Pancreas (tissue), 10 donors: Measurements from ENCODE around the gene PKP4. TPM values are rescaled to one million over a fixed set of nuclear protein-coding genes. Genes with fewer than 3 reads are reported as not detected.

Source experiments
- ATAC-seq, 4 donors: fragments of 200-7000 bp; cut with Tn5 transposase; one replicate each; pipeline versions ENCODE4 v1.8.0 to v1.9.1; 2020; ENCODE audit warnings: mild to moderate bottlenecking in 4 of 4, moderate library complexity in 4 of 4
- DNase-seq, 6 donors: peaks; one replicate each; pipeline ENCODE4 v3.0.0-alpha.2; 2020
- FAIRE-seq: peaks from 2 replicates; lab custom pipeline; 2012; peaks lifted over from hg19 to GRCh38; lab: Jason Lieb, UNC
- H3K27ac ChIP-seq, 4 donors: fragments of 200-600 bp; sonication (generic); 1 replicate in 3 of 4; 2 replicates in 1 of 4; pipeline versions ENCODE4 v1.5.0 to v1.8.0; 2020
- H3K27me3 ChIP-seq, 4 donors: fragments of 200-600 bp; one replicate each; pipeline ENCODE4 v1.8.0; 2021
- H3K36me3 ChIP-seq, 3 donors: fragments of 200-600 bp; sonication (generic) in 1 of 3; one replicate each; pipeline versions ENCODE4 v1.5.0 to v1.8.0; 2020 to 2021
- H3K4me1 ChIP-seq, 3 donors: fragments of 200-600 bp; one replicate each; pipeline ENCODE4 v1.8.0; 2021
- H3K4me3 ChIP-seq, 4 donors: fragments of 200-600 bp; sonication (generic) in 2 of 4; one replicate each; pipeline versions ENCODE4 v1.5.0 to v1.8.0; 2020 to 2021
- H3K9me3 ChIP-seq, 4 donors: fragments of 200-600 bp; one replicate each; pipeline ENCODE4 v1.8.0; 2021
- WGBS, 2 donors: extraction: QIAGEN DNeasy Blood & Tissue Kit; methylation state at CpG; one replicate each; pipeline ENCODE4 v1.1.7; 2013; 5-methylcytosine and 5-hydroxymethylcytosine counted together
- intact Hi-C, 3 donors: fragments of 100-400 bp; cut with DNase I; formaldehyde crosslinking; loops; one replicate each; pipeline versions ENCODE4 v1.11.1 to v1.14.2; 2022
- polyA plus RNA-seq, 2 donors: library from polyadenylated mRNA; stranded (reverse); fragments of 200-250 nt; gene quantifications; one replicate each; pipeline ENCODE4 v1.2.3, GENCODE V29; 2013
- total RNA-seq, 6 donors: library from RNA; stranded (reverse); fragmentation: NEBNext Ultra II Directional in 4 of 6; extraction: Animal tissue kit (Norgen Biotek cat#: 25700) in 4 of 6; gene quantifications; one replicate each; pipeline versions ENCODE4 v1.2.1 to v1.2.4, GENCODE V29; 2021 to 2023
- TF ChIP-seq, protein P1 (sequence below), 4 donors: fragments of 200-600 bp; sonication (generic) in 3 of 4; IDR thresholded peaks; one replicate each; pipeline versions ENCODE4 v1.5.0 to v1.8.0; 2021; ENCODE audit warnings: antibody characterized with exemption in 4 of 4
- donor health status: healthy with polysubstance abuse.
- donor health status: DM: no; HTN: no; CAD: no; lungs with moderate emphysema.
- donor health status: DM: no; HTN: no; CAD: no.
- donor health status: control.
- donor health status: control.
- donor health status: Bipolar disorder and iron deficiency.
- donor health status: DM: yes; HTN: yes; CAD: no.
- donor health status: DM: no; HTN: no; CAD: no.
- donor health status: DM: no; HTN: no; CAD: no.
- donor health status: DM: yes; HTN: yes; CAD: no.

The PKP4 gene
- total and polyA plus RNA-seq, 8 donors, result 20.4 to 46.2 (median 28.8) TPM

DNA sequence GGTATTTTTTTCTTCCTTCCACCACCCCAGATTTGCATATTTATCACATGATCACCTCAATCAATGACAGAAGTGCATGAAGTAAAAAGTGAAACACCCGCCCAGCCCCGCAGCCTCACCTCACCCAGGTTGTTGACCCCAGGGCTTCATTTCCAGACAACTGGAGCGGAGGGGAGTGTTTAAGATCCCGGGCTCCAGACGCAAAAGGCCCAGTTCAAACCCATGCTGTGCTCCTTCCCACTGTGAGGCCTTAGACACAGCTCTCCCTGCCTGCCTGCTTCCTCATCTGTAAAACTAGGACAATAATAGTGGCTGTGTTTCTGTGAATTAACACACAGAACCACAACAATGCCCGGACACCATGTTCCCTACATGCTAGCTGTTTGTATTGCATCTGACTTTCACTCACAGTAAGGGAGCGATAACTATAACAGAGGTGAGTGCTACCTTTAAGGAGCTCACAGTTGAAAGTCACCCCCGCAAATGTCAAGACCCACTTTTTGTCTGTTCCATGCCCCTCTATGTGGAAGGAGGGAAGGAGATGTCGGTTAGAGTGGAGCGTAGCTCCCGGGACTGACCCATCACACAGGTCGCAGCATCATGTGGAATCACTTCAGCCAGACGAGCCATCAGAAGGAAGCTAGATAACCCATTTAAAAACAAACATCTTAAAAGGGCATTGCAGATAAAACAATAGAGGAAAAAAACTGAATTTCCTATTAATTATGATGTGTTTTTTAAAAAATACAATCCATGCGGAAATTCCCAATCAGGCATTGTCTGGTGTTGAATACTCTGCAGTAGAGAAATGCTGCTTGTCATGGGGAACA is 260.8 kb downstream of the PKP4 start:
- DNase-seq, result no peak
- intact Hi-C loops, result no loop called here
- H3K4me1 ChIP-seq, result no peaks in the 10 kb centered on the region
- H3K27ac ChIP-seq, result peak overlapping the region in 1 of 4 donors; percentile 31
- H3K36me3 ChIP-seq, result no peaks in the 10 kb centered on the region
- H3K9me3 ChIP-seq, result no peaks in the 10 kb centered on the region
- WGBS, 2 donors, result 83 to 85% methylated on average over 14 of the region's 14 CpGs
- no peak overlapping the region for H3K4me3 ChIP-seq
- no peak for FAIRE-seq
- ATAC-seq, result no peak
- no peaks in the 10 kb centered on the region for H3K27me3 ChIP-seq
- TF ChIP-seq, protein P1, sequence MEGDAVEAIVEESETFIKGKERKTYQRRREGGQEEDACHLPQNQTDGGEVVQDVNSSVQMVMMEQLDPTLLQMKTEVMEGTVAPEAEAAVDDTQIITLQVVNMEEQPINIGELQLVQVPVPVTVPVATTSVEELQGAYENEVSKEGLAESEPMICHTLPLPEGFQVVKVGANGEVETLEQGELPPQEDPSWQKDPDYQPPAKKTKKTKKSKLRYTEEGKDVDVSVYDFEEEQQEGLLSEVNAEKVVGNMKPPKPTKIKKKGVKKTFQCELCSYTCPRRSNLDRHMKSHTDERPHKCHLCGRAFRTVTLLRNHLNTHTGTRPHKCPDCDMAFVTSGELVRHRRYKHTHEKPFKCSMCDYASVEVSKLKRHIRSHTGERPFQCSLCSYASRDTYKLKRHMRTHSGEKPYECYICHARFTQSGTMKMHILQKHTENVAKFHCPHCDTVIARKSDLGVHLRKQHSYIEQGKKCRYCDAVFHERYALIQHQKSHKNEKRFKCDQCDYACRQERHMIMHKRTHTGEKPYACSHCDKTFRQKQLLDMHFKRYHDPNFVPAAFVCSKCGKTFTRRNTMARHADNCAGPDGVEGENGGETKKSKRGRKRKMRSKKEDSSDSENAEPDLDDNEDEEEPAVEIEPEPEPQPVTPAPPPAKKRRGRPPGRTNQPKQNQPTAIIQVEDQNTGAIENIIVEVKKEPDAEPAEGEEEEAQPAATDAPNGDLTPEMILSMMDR (IDR thresholded peaks at IDR 0.05), result no peak

- no peaks in the 10 kb centered on the region for H3K4me1 ChIP-seq
- TF ChIP-seq, protein P1 (IDR thresholded peaks at IDR 0.05), result no peak
- DNase-seq, result no peak
- no peak overlapping the region for H3K4me3 ChIP-seq
- no peaks in the 10 kb centered on the region for H3K27me3 ChIP-seq
- FAIRE-seq, result no peak
- no peak overlapping the region for H3K27ac ChIP-seq
- no peak for ATAC-seq
- H3K9me3 ChIP-seq, result no peaks in the 10 kb centered on the region
- intact Hi-C loops, result no loop called here
- H3K36me3 ChIP-seq, result no peaks in the 10 kb centered on the region
Measured at GRCh38 chr2:158718196-158718585, 261.4 kb downstream of the PKP4 start.

- TF ChIP-seq, protein P1 (IDR thresholded peaks at IDR 0.05), result no peak
- DNase-seq (no peak), ATAC-seq (no peak), FAIRE-seq (no peak)
- no peaks in the 10 kb centered on the region for H3K27me3 ChIP-seq
- no peak overlapping the region for H3K4me3 ChIP-seq
- no peaks in the 10 kb centered on the region for H3K9me3 ChIP-seq
- H3K27ac ChIP-seq, result no peak overlapping the region
- intact Hi-C loops, result no loop called here
- WGBS, 2 donors, result 89% methylated on average over 5 of the region's 5 CpGs
- H3K36me3 ChIP-seq, result no peaks in the 10 kb centered on the region
- no peaks in the 10 kb centered on the region for H3K4me1 ChIP-seq
Measured at GRCh38 chr2:158718851-158719250, 262.1 kb downstream of the PKP4 start.

GRCh38 chr2:158719403-158719802 is 262.7 kb downstream of the PKP4 start:
- ATAC-seq (no peak), FAIRE-seq (no peak), DNase-seq (no peak)
- H3K4me3 ChIP-seq, result no peak overlapping the region
- WGBS, 2 donors, result 84 to 87% methylated on average over 5 of the region's 5 CpGs
- no peaks in the 10 kb centered on the region for H3K36me3 ChIP-seq
- H3K4me1 ChIP-seq, result peaks cover 0 to under 1% (median 0%) of the 10 kb centered on the region in 3 donors
- intact Hi-C loops, result no loop called here
- H3K9me3 ChIP-seq, result no peaks in the 10 kb centered on the region
- no peak overlapping the region for H3K27ac ChIP-seq
- H3K27me3 ChIP-seq, result no peaks in the 10 kb centered on the region
- TF ChIP-seq, protein P1 (IDR thresholded peaks at IDR 0.05), result no peak
